ENCODE data around the gene ALX4. TPM values are rescaled to one million over a fixed set of nuclear protein-coding genes. Genes with fewer than 3 reads are reported as not detected.

Gene ALX4
- total RNA-seq, 4 donors from 2014 or later = 0.31 TPM; not detected in 3

GRCh38 chr11:44351898-44352498 lies 42.1 kb upstream of the ALX4 start:
- H3K27ac ChIP-seq = no peak overlapping the region
- no peaks in the 10 kb centered on the region for H3K4me1 ChIP-seq
- no peak overlapping the region for H3K4me3 ChIP-seq
- TF ChIP-seq CTCF (IDR thresholded peaks at IDR 0.05) = no peak
- TF ChIP-seq EP300 (IDR thresholded peaks at IDR 0.05) = no peak
- TF ChIP-seq POLR2AphosphoS5 (IDR thresholded peaks at IDR 0.05) = no peak
- no peak for TF ChIP-seq POLR2A (IDR thresholded peaks at IDR 0.05)
- H3K36me3 ChIP-seq = no peaks in the 10 kb centered on the region
- ATAC-seq = no peak
- H3K27me3 ChIP-seq = peaks cover 30% of the 10 kb centered on the region
- no peaks in the 10 kb centered on the region for H3K9me3 ChIP-seq
- WGBS, 2 donors (ENCODE audit: low coverage in 1 of 2) = 49 to 87% methylated on average over 5 to 7 of the region's 7 CpGs

- H3K36me3 ChIP-seq = no peaks in the 10 kb centered on the region
- no peaks in the 10 kb centered on the region for H3K4me1 ChIP-seq
- WGBS, 2 donors (ENCODE audit: low coverage in 1 of 2) = 70 to 78% methylated on average over 6 to 9 of the region's 9 CpGs
- TF ChIP-seq POLR2AphosphoS5 (IDR thresholded peaks at IDR 0.05) = no peak
- no peak for TF ChIP-seq EP300 (IDR thresholded peaks at IDR 0.05)
- TF ChIP-seq CTCF (IDR thresholded peaks at IDR 0.05) = no peak
- TF ChIP-seq POLR2A (IDR thresholded peaks at IDR 0.05) = no peak
- no peak for ATAC-seq
- no peaks in the 10 kb centered on the region for H3K9me3 ChIP-seq
- peaks cover 24% of the 10 kb centered on the region for H3K27me3 ChIP-seq
- H3K4me3 ChIP-seq = no peak overlapping the region
- H3K27ac ChIP-seq = no peak overlapping the region
Observed at GRCh38 chr11:44351006-44351660, 41.2 kb upstream of the ALX4 start.

- peaks cover 32% of the 10 kb centered on the region for H3K27me3 ChIP-seq
- H3K9me3 ChIP-seq = no peaks in the 10 kb centered on the region
- H3K27ac ChIP-seq = no peak overlapping the region
- 61 to 68% methylated on average over 3 of the region's 3 CpGs for WGBS, 2 donors (ENCODE audit: low coverage in 1 of 2)
- no peak for ATAC-seq
- no peak overlapping the region for H3K4me3 ChIP-seq
- TF ChIP-seq CTCF (IDR thresholded peaks at IDR 0.05) = no peak
- TF ChIP-seq EP300 (IDR thresholded peaks at IDR 0.05) = no peak
- TF ChIP-seq POLR2A (IDR thresholded peaks at IDR 0.05) = no peak
- no peak for TF ChIP-seq POLR2AphosphoS5 (IDR thresholded peaks at IDR 0.05)
- no peaks in the 10 kb centered on the region for H3K36me3 ChIP-seq
- no peaks in the 10 kb centered on the region for H3K4me1 ChIP-seq
Observed at GRCh38 chr11:44349328-44349727, 39.4 kb upstream of the ALX4 start.

- WGBS, 2 donors (ENCODE audit: low coverage in 1 of 2) = 79 to 83% methylated on average over 7 to 8 of the region's 10 CpGs
Observed at GRCh38 chr11:44348721-44349120, 38.8 kb upstream of the ALX4 start.

More at GRCh38 chr11:44348721-44349120, 38.8 kb upstream of the ALX4 start:
- Histone ChIP-seq H3K4me3 (no peak overlapping the region), H3K27me3 (peaks cover 32% of the 10 kb centered on the region), H3K27ac (no peak overlapping the region), H3K4me1 (no peaks in the 10 kb centered on the region), H3K9me3 (no peaks in the 10 kb centered on the region), H3K36me3 (no peaks in the 10 kb centered on the region)
- TF ChIP-seq EP300 (IDR thresholded peaks at IDR 0.05) (no peak), POLR2AphosphoS5 (IDR thresholded peaks at IDR 0.05) (no peak), POLR2A (IDR thresholded peaks at IDR 0.05) (no peak), CTCF (IDR thresholded peaks at IDR 0.05) (no peak)
- ATAC-seq = no peak

All from gastroesophageal sphincter (tissue), 4 donors.